AG09309 (cell line): ENCODE measurements around the gene CNTD1.
A peak's percentile ranks its signal among the peaks of the same experiment; 100 is the strongest.

ENCODE experiments used
- DNase-seq: peaks from one replicate; pipeline ENCODE4 v3.0.0-alpha.2; 2010; ENCODE audit warnings: low read depth
- H3K4me3 ChIP-seq: 2 replicates; pipeline ENCODE4 v1.5.1; 2011; ENCODE audit warnings: mild to moderate bottlenecking, low read depth, low read length, moderate library complexity; ENCODE audit not compliant: control insufficient read depth
- CTCF ChIP-seq: IDR thresholded peaks from 2 replicates; pipeline ENCODE4 v1.5.1; 2011; ENCODE audit warnings: mild to moderate bottlenecking, low read depth, low read length, inconsistent platforms; ENCODE audit not compliant: insufficient read depth, control insufficient read depth; ENCODE audit errors: missing control alignments

CNTD1 gene

GRCh38 chr17:42806249-42806648 is 7.6 kb downstream of the CNTD1 start:
- no peak for TF ChIP-seq CTCF
- no peak for DNase-seq
- no peak overlapping the region for H3K4me3 ChIP-seq

GRCh38 chr17:42809250-42809649 is 10.6 kb downstream of the CNTD1 start:
- no peak overlapping the region for H3K4me3 ChIP-seq
- peak; percentile 62 for DNase-seq
- TF ChIP-seq CTCF: no peak

GRCh38 chr17:42814633-42815399 is 16.2 kb downstream of the CNTD1 start:
- TF ChIP-seq CTCF: no peak
- peak; percentile 46 for DNase-seq
- no peak overlapping the region for H3K4me3 ChIP-seq

- no peak for DNase-seq
- no peak overlapping the region for H3K4me3 ChIP-seq
- no peak for TF ChIP-seq CTCF
Measured at GRCh38 chr17:42817866-42818265, 19.2 kb downstream of the CNTD1 start.

GRCh38 chr17:42818379-42818778 is 19.7 kb downstream of the CNTD1 start:
- DNase-seq: no peak

GRCh38 chr17:42819939-42820535 is 21.4 kb downstream of the CNTD1 start:
- peak; percentile 77 for TF ChIP-seq CTCF
- DNase-seq: no peak
- H3K4me3 ChIP-seq: no peak overlapping the region

More at GRCh38 chr17:42818379-42818778, 19.7 kb downstream of the CNTD1 start:
- TF ChIP-seq CTCF: no peak
- H3K4me3 ChIP-seq: no peak overlapping the region
